Hepatocyte (in vitro differentiated cells): ENCODE results near the gene TMEM92. TPM values are rescaled to one million over a fixed set of nuclear protein-coding genes. Genes with fewer than 3 reads are reported as not detected.

Source experiments
- DNase-seq: peaks from one replicate; pipeline ENCODE4 v3.0.0-alpha.2; 2016; ENCODE audit warnings: low spot score
- H2AFZ ChIP-seq: fragments of 200-600 bp; sonication (generic); 2 replicates; pipeline ENCODE4 v1.6.0; 2016; ENCODE audit warnings: antibody characterized with exemption, mild to moderate bottlenecking
- H3K27ac ChIP-seq: fragments of 200-600 bp; sonication (generic); 2 replicates; pipeline ENCODE4 v1.5.1; 2016; ENCODE audit warnings: mild to moderate bottlenecking
- H3K27me3 ChIP-seq: fragments of 200-600 bp; sonication (generic); 2 replicates; pipeline ENCODE4 v1.6.1; 2016
- H3K36me3 ChIP-seq: fragments of 200-600 bp; sonication (generic); replicated peaks from 2 replicates; pipeline ENCODE4 v1.5.1; 2016; ENCODE audit warnings: low read depth; ENCODE audit not compliant: insufficient read depth
- H3K4me1 ChIP-seq: fragments of 200-600 bp; sonication (generic); 2 replicates; pipeline ENCODE4 v1.5.1; 2016; ENCODE audit warnings: mild to moderate bottlenecking, moderate library complexity; ENCODE audit not compliant: insufficient read depth
- H3K4me2 ChIP-seq: fragments of 200-600 bp; sonication (generic); 2 replicates; pipeline ENCODE4 v1.6.0; 2016
- H3K4me3 ChIP-seq: fragments of 200-600 bp; sonication (generic); 2 replicates; pipeline ENCODE4 v1.5.1; 2016; ENCODE audit warnings: mild to moderate bottlenecking
- H3K79me2 ChIP-seq: fragments of 200-600 bp; sonication (generic); 2 replicates; pipeline ENCODE4 v1.6.0; 2017; ENCODE audit warnings: mild to moderate bottlenecking
- H3K9me2 ChIP-seq: fragments of 200-600 bp; sonication (generic); replicated peaks from 2 replicates; pipeline ENCODE4 v1.6.0; 2017; ENCODE audit warnings: mild to moderate bottlenecking; ENCODE audit not compliant: insufficient read depth
- H3K9me3 ChIP-seq: fragments of 200-600 bp; sonication (generic); 2 replicates; pipeline ENCODE4 v1.5.1; 2016; ENCODE audit warnings: low read depth, mild to moderate bottlenecking
- H4K20me1 ChIP-seq: fragments of 200-600 bp; sonication (generic); 2 replicates; pipeline ENCODE4 v1.6.0; 2016; ENCODE audit warnings: mild to moderate bottlenecking; ENCODE audit not compliant: insufficient read depth, poor library complexity, severe bottlenecking
- CTCF ChIP-seq: fragments of 200-600 bp; sonication (generic); IDR thresholded peaks from 2 replicates; pipeline ENCODE4 v1.5.1; 2016; ENCODE audit warnings: antibody characterized with exemption, mild to moderate bottlenecking; ENCODE audit not compliant: poor library complexity
- EZH2 ChIP-seq: fragments of 200-600 bp; sonication (generic); IDR thresholded peaks from 2 replicates; pipeline ENCODE4 v1.6.1; 2016; ENCODE audit warnings: antibody characterized with exemption, mild to moderate bottlenecking, borderline replicate concordance
- EZH2phosphoT487 ChIP-seq: fragments of 200-600 bp; sonication (generic); IDR thresholded peaks from one replicate; pipeline ENCODE4 v1.6.1; 2018; ENCODE audit warnings: antibody characterized with exemption, mild to moderate bottlenecking, low read depth, moderate library complexity; ENCODE audit not compliant: unreplicated experiment, severe bottlenecking
- WGBS: methylation state at CpG from one replicate; pipeline ENCODE4 v1.1.6; 2016; ENCODE audit warnings: low lambda C conversion rate; ENCODE audit errors: missing lambda C conversion rate; 5-methylcytosine and 5-hydroxymethylcytosine counted together
- polyA plus RNA-seq: library from polyadenylated mRNA; unstranded; fragments of >200 nt; fragmentation: Nextera tagmentation; extraction: Ambion mirVana; gene quantifications from 2 replicates; pipeline ENCODE4 v1.2.1, GENCODE V29; 2016
- total RNA-seq: library from RNA; depleted of rRNA; stranded (reverse); fragments of >200 nt; gene quantifications from 2 replicates; pipeline ENCODE4 v1.2.3, GENCODE V29; 2014

The TMEM92 gene
- total and polyA plus RNA-seq, 2 experiments from 2014 or later = 6.9 to 21.7 TPM

- Histone ChIP-seq H3K4me3 (no peak overlapping the region), H3K9me3 (no peaks in the 10 kb centered on the region), H3K79me2 (peaks cover 10% of the 10 kb centered on the region), H3K9me2 (no peaks in the 10 kb centered on the region), H3K4me1 (peaks cover 18% of the 10 kb centered on the region), H3K36me3 (no peaks in the 10 kb centered on the region), H3K4me2 (no peak overlapping the region), H3K27me3 (no peaks in the 10 kb centered on the region), H3K27ac (peak overlapping the region; percentile 9), H4K20me1 (no peaks in the 10 kb centered on the region), H2AFZ (no peak overlapping the region)
- TF ChIP-seq CTCF (no peak), EZH2phosphoT487 (no peak), EZH2 (no peak)
- 75% methylated on average over 5 of the region's 8 CpGs for WGBS
- DNase-seq = peak; percentile 47
These were observed 5.8 kb downstream of the TMEM92 start for GRCh38 chr17:50280068-50280467.

- Histone ChIP-seq H3K4me3 (no peak overlapping the region), H3K9me2 (no peaks in the 10 kb centered on the region), H3K4me2 (no peak overlapping the region), H3K4me1 (peaks cover 18% of the 10 kb centered on the region), H3K27me3 (no peaks in the 10 kb centered on the region), H2AFZ (no peak overlapping the region), H3K36me3 (no peaks in the 10 kb centered on the region), H3K27ac (peak overlapping the region; percentile 5), H3K79me2 (peaks cover 5% of the 10 kb centered on the region), H3K9me3 (no peaks in the 10 kb centered on the region), H4K20me1 (no peaks in the 10 kb centered on the region)
- 84% methylated on average over 7 of the region's 7 CpGs for WGBS
- no peak for TF ChIP-seq CTCF
- no peak for TF ChIP-seq EZH2phosphoT487
- TF ChIP-seq EZH2 = no peak
- no peak for DNase-seq
These were observed 6.7 kb downstream of the TMEM92 start for GRCh38 chr17:50280801-50281441.

GRCh38 chr17:50281739-50282401, 7.6 kb downstream of the TMEM92 start:
- Histone ChIP-seq H3K4me1 (peaks cover 14% of the 10 kb centered on the region), H3K4me3 (no peak overlapping the region), H3K9me3 (no peaks in the 10 kb centered on the region), H3K27me3 (no peaks in the 10 kb centered on the region), H3K9me2 (no peaks in the 10 kb centered on the region), H3K79me2 (peaks cover 2% of the 10 kb centered on the region), H3K4me2 (no peak overlapping the region), H3K36me3 (no peaks in the 10 kb centered on the region), H2AFZ (no peak overlapping the region), H3K27ac (no peak overlapping the region), H4K20me1 (no peaks in the 10 kb centered on the region)
- 79% methylated on average over 4 of the region's 4 CpGs for WGBS
- TF ChIP-seq EZH2 = no peak
- no peak for TF ChIP-seq EZH2phosphoT487
- no peak for TF ChIP-seq CTCF
- peak; percentile 54 for DNase-seq
